Stimulated activated memory B cell treated with anti-CD40 and anti-IgM and Interleukin-4, amounts not matched to agents 10 μg/mL and 1 μg/mL and 100 μg/mL, for 72 hours (primary cell): Measurements from ENCODE around the gene CDCA5.

Experiments
- ATAC-seq: fragments of 150-1000 bp; cut with Tn5 transposase; 2 replicates; pipeline ENCODE4 v1.10.0; 2021
- H3K27ac Mint-ChIP-seq: one replicate; pipeline ENCODE4 v1.8.0; 2022; ENCODE audit warnings: mild to moderate bottlenecking, mixed read lengths
- H3K27me3 Mint-ChIP-seq: one replicate; pipeline ENCODE4 v1.8.0; 2022; ENCODE audit warnings: mixed read lengths
- H3K36me3 Mint-ChIP-seq: one replicate; pipeline ENCODE4 v1.8.0; 2022; ENCODE audit warnings: mixed read lengths
- H3K4me1 Mint-ChIP-seq: one replicate; pipeline ENCODE4 v1.8.0; 2022; ENCODE audit warnings: mixed read lengths
- H3K4me3 Mint-ChIP-seq: one replicate; pipeline ENCODE4 v1.8.0; 2022; ENCODE audit warnings: mild to moderate bottlenecking, moderate library complexity, mixed read lengths
- H3K9me3 Mint-ChIP-seq: one replicate; pipeline ENCODE4 v1.8.0; 2022; ENCODE audit warnings: mixed read lengths

Gene CDCA5

GRCh38 chr11:65077451-65077850, 6.4 kb downstream of the CDCA5 start:
- Mint-ChIP-seq H3K36me3 (no peaks in the 10 kb centered on the region), H3K9me3 (no peaks in the 10 kb centered on the region), H3K27ac (peak overlapping the region; percentile 69), H3K27me3 (no peaks in the 10 kb centered on the region), H3K4me3 (no peak overlapping the region), H3K4me1 (peaks cover 27% of the 10 kb centered on the region)
- no peak for ATAC-seq

- Mint-ChIP-seq H3K27ac (peak overlapping the region; percentile 76), H3K4me3 (no peak overlapping the region), H3K9me3 (no peaks in the 10 kb centered on the region), H3K4me1 (peaks cover 8% of the 10 kb centered on the region), H3K36me3 (no peaks in the 10 kb centered on the region), H3K27me3 (no peaks in the 10 kb centered on the region)
- ATAC-seq: no peak
Observed at GRCh38 chr11:65072631-65072966, 11.2 kb downstream of the CDCA5 start.

- H3K4me3 Mint-ChIP-seq: no peak overlapping the region
- H3K4me1 Mint-ChIP-seq: peaks cover 6% of the 10 kb centered on the region
- peak overlapping the region; percentile 76 for H3K27ac Mint-ChIP-seq
- peak; percentile 14 for ATAC-seq
- no peaks in the 10 kb centered on the region for H3K36me3 Mint-ChIP-seq
- no peaks in the 10 kb centered on the region for H3K27me3 Mint-ChIP-seq
- no peaks in the 10 kb centered on the region for H3K9me3 Mint-ChIP-seq
Observed at GRCh38 chr11:65071907-65072630, 11.8 kb downstream of the CDCA5 start.

GRCh38 chr11:65069217-65069616, 14.6 kb downstream of the CDCA5 start:
- peaks cover 6% of the 10 kb centered on the region for H3K4me1 Mint-ChIP-seq
- ATAC-seq: no peak

GRCh38 chr11:65067446-65067845, 16.4 kb downstream of the CDCA5 start:
- Mint-ChIP-seq H3K9me3 (no peaks in the 10 kb centered on the region), H3K4me3 (no peak overlapping the region), H3K27me3 (no peaks in the 10 kb centered on the region), H3K27ac (no peak overlapping the region), H3K36me3 (no peaks in the 10 kb centered on the region), H3K4me1 (peaks cover 9% of the 10 kb centered on the region)
- ATAC-seq: no peak

More at GRCh38 chr11:65069217-65069616, 14.6 kb downstream of the CDCA5 start:
- H3K4me3 Mint-ChIP-seq: no peak overlapping the region
- no peaks in the 10 kb centered on the region for H3K9me3 Mint-ChIP-seq
- H3K27ac Mint-ChIP-seq: no peak overlapping the region
- H3K27me3 Mint-ChIP-seq: no peaks in the 10 kb centered on the region
- H3K36me3 Mint-ChIP-seq: no peaks in the 10 kb centered on the region

GRCh38 chr11:65066805-65067291, 17.0 kb downstream of the CDCA5 start:
- H3K27me3 Mint-ChIP-seq: no peaks in the 10 kb centered on the region
- no peaks in the 10 kb centered on the region for H3K36me3 Mint-ChIP-seq
- H3K9me3 Mint-ChIP-seq: no peaks in the 10 kb centered on the region
- no peak overlapping the region for H3K27ac Mint-ChIP-seq
- peaks cover 9% of the 10 kb centered on the region for H3K4me1 Mint-ChIP-seq
- no peak overlapping the region for H3K4me3 Mint-ChIP-seq
- ATAC-seq: no peak

- Mint-ChIP-seq H3K27me3 (peaks cover under 1% of the 10 kb centered on the region), H3K9me3 (no peaks in the 10 kb centered on the region), H3K36me3 (no peaks in the 10 kb centered on the region)
Observed at GRCh38 chr11:65066315-65066714, 17.5 kb downstream of the CDCA5 start.

GRCh38 chr11:65065851-65066250, 18.0 kb downstream of the CDCA5 start:
- no peaks in the 10 kb centered on the region for H3K9me3 Mint-ChIP-seq

More at GRCh38 chr11:65066315-65066714, 17.5 kb downstream of the CDCA5 start:
- no peak overlapping the region for H3K27ac Mint-ChIP-seq
- peaks cover 9% of the 10 kb centered on the region for H3K4me1 Mint-ChIP-seq
- ATAC-seq: no peak
- H3K4me3 Mint-ChIP-seq: no peak overlapping the region

GRCh38 chr11:65064847-65065240, 19.0 kb downstream of the CDCA5 start:
- no peak overlapping the region for H3K27ac Mint-ChIP-seq
- H3K9me3 Mint-ChIP-seq: no peaks in the 10 kb centered on the region
- H3K4me3 Mint-ChIP-seq: no peak overlapping the region
- H3K4me1 Mint-ChIP-seq: peaks cover 9% of the 10 kb centered on the region
- ATAC-seq: no peak
- H3K36me3 Mint-ChIP-seq: no peaks in the 10 kb centered on the region
- peaks cover 8% of the 10 kb centered on the region for H3K27me3 Mint-ChIP-seq

More at GRCh38 chr11:65065851-65066250, 18.0 kb downstream of the CDCA5 start:
- H3K4me3 Mint-ChIP-seq: no peak overlapping the region
- peaks cover 5% of the 10 kb centered on the region for H3K27me3 Mint-ChIP-seq
- peaks cover 9% of the 10 kb centered on the region for H3K4me1 Mint-ChIP-seq
- no peaks in the 10 kb centered on the region for H3K36me3 Mint-ChIP-seq
- H3K27ac Mint-ChIP-seq: no peak overlapping the region
- no peak for ATAC-seq

- Mint-ChIP-seq H3K9me3 (no peaks in the 10 kb centered on the region), H3K4me3 (no peak overlapping the region), H3K36me3 (no peaks in the 10 kb centered on the region), H3K27ac (no peak overlapping the region), H3K27me3 (peaks cover 8% of the 10 kb centered on the region), H3K4me1 (peaks cover 9% of the 10 kb centered on the region)
- no peak for ATAC-seq
Observed at GRCh38 chr11:65063532-65063931, 20.3 kb downstream of the CDCA5 start.

- no peaks in the 10 kb centered on the region for H3K36me3 Mint-ChIP-seq
- H3K27ac Mint-ChIP-seq: no peak overlapping the region
- no peak overlapping the region for H3K4me3 Mint-ChIP-seq
- ATAC-seq: no peak
- peaks cover 8% of the 10 kb centered on the region for H3K27me3 Mint-ChIP-seq
- H3K4me1 Mint-ChIP-seq: peaks cover 9% of the 10 kb centered on the region
- no peaks in the 10 kb centered on the region for H3K9me3 Mint-ChIP-seq
Observed at GRCh38 chr11:65060913-65061408, 22.9 kb downstream of the CDCA5 start.

- peaks cover 17% of the 10 kb centered on the region for H3K4me1 Mint-ChIP-seq
- no peak for ATAC-seq
- H3K36me3 Mint-ChIP-seq: no peaks in the 10 kb centered on the region
- H3K27ac Mint-ChIP-seq: no peak overlapping the region
- no peak overlapping the region for H3K4me3 Mint-ChIP-seq
- H3K9me3 Mint-ChIP-seq: no peaks in the 10 kb centered on the region
- H3K27me3 Mint-ChIP-seq: peaks cover 8% of the 10 kb centered on the region
Observed at GRCh38 chr11:65059959-65060824, 23.6 kb downstream of the CDCA5 start.

GRCh38 chr11:65059523-65059922, 24.3 kb downstream of the CDCA5 start:
- no peaks in the 10 kb centered on the region for H3K9me3 Mint-ChIP-seq
- H3K36me3 Mint-ChIP-seq: no peaks in the 10 kb centered on the region
- no peak for ATAC-seq
- H3K4me1 Mint-ChIP-seq: peaks cover 18% of the 10 kb centered on the region
- H3K4me3 Mint-ChIP-seq: no peak overlapping the region
- H3K27ac Mint-ChIP-seq: no peak overlapping the region
- H3K27me3 Mint-ChIP-seq: peaks cover 8% of the 10 kb centered on the region

GRCh38 chr11:65058419-65059054, 25.3 kb downstream of the CDCA5 start, which contains the start of gene NAALADL1:
NAALADL1 (minus strand) TSS chr11:65058553; CDS start chr11:65058521, 32 bp downstream.
- ATAC-seq: no peak
- Mint-ChIP-seq H3K4me1 (peaks cover 28% of the 10 kb centered on the region), H3K27me3 (peaks cover 8% of the 10 kb centered on the region), H3K27ac (no peak within 1 kb of the TSS), H3K36me3 (no peaks in the 10 kb centered on the region), H3K4me3 (no peak within 1 kb of the TSS), H3K9me3 (no peaks in the 10 kb centered on the region)

GRCh38 chr11:65058012-65058411, 25.8 kb downstream of the CDCA5 start:
- peaks cover 8% of the 10 kb centered on the region for H3K27me3 Mint-ChIP-seq
- no peak overlapping the region for H3K4me3 Mint-ChIP-seq
- no peak overlapping the region for H3K27ac Mint-ChIP-seq
- H3K9me3 Mint-ChIP-seq: no peaks in the 10 kb centered on the region
- H3K4me1 Mint-ChIP-seq: peaks cover 33% of the 10 kb centered on the region
- H3K36me3 Mint-ChIP-seq: no peaks in the 10 kb centered on the region
- no peak for ATAC-seq
